Transverse colon (tissue), 4 donors: ENCODE data around the gene TCTA. TPM values are rescaled to one million over a fixed set of nuclear protein-coding genes. Genes with fewer than 3 reads are reported as not detected.

Source experiments
- DNase-seq: peaks from one replicate; pipeline ENCODE4 v3.0.0-alpha.2; 2019
- H3K27ac ChIP-seq, 4 donors: fragments of 200-600 bp; sonication (generic); 2 replicates each; pipeline ENCODE4 v1.5.1; 2016 to 2018; ENCODE audit warnings: inconsistent platforms in 4 of 4
- H3K27me3 ChIP-seq: fragments of 200-600 bp; sonication (generic); 2 replicates; pipeline ENCODE4 v1.5.1; 2017; ENCODE audit warnings: inconsistent platforms
- H3K36me3 ChIP-seq, 4 donors: fragments of 200-600 bp; sonication (generic); 2 replicates each; pipeline ENCODE4 v1.5.1; 2017 to 2019; ENCODE audit warnings: inconsistent platforms in 4 of 4
- H3K4me1 ChIP-seq, 4 donors: fragments of 200-600 bp; sonication (generic); 2 replicates each; pipeline ENCODE4 v1.5.1; 2017 to 2020; ENCODE audit warnings: inconsistent platforms in 4 of 4
- H3K4me3 ChIP-seq, 4 donors: fragments of 200-600 bp; sonication (generic); 1 replicate in 1 of 4; 2 replicates in 3 of 4; pipeline versions ENCODE4 v1.5.1 to v1.6.1; 2017 to 2019; ENCODE audit warnings: inconsistent platforms in 4 of 4
- H3K9me3 ChIP-seq, 2 donors: fragments of 200-600 bp; sonication (generic); 2 replicates each; pipeline ENCODE4 v1.5.1; 2017 to 2019; ENCODE audit warnings: inconsistent platforms in 2 of 2
- EP300 ChIP-seq: sonication (generic); formaldehyde crosslinking; IDR thresholded peaks from one replicate; pipeline ENCODE4 v1.6.1; 2017; ENCODE audit warnings: antibody characterized with exemption, low read depth
- POLR2A ChIP-seq: fragments of 450-650 bp; IDR thresholded peaks from one replicate; pipeline ENCODE4 v1.6.1; 2016; ENCODE audit warnings: antibody characterized with exemption, mild to moderate bottlenecking, moderate library complexity
- POLR2AphosphoS5 ChIP-seq, 3 donors: sonication (generic); formaldehyde crosslinking; IDR thresholded peaks; one replicate each; pipeline ENCODE4 v1.6.1; 2016; ENCODE audit warnings: antibody characterized with exemption in 3 of 3
- WGBS, 2 donors: methylation state at CpG; one replicate each; pipeline ENCODE4 v1.1.5; 2018; ENCODE audit warnings: low coverage in 1 of 2; 5-methylcytosine and 5-hydroxymethylcytosine counted together
- in situ Hi-C, 4 donors: fragments of 200-750 bp; cut with MboI; loops; one replicate each; pipeline versions ENCODE4 v1.15.0 to v1.15.1; 2017; ENCODE audit warnings: low sequenced_read_pairs in 3 of 4, low pct_ligation_motif_present in 1 of 4, low pct_unique_long_range_greater_than_20kb in 1 of 4
- intact Hi-C: fragments of 100-400 bp; cut with DNase I; formaldehyde crosslinking; loops from one replicate; pipeline ENCODE4 v1.15.1; 2023; ENCODE audit warnings: low total_unique reads
- total RNA-seq, 4 donors: library from RNA; depleted of rRNA; stranded (reverse); fragments of >200 nt; gene quantifications; one replicate each; pipeline ENCODE4 v1.1.0, GENCODE V29; 2016
- TF ChIP-seq, protein P1 (sequence below), 5 experiments: fragments of 200-600 bp in 3 of 5; fragments of 450-650 bp in 2 of 5; sonication (generic) in 3 of 5; IDR thresholded peaks; 1 replicate in 2 of 5; 2 replicates in 3 of 5; pipeline ENCODE4 v1.5.1; 2016 to 2017; ENCODE audit warnings: antibody characterized with exemption in 5 of 5, inconsistent platforms in 3 of 5, mild to moderate bottlenecking in 2 of 5, moderate library complexity in 1 of 5

TCTA gene
- total RNA-seq, 4 donors from 2014 or later = 7.8 to 59.8 (median 38.6) TPM

DNA sequence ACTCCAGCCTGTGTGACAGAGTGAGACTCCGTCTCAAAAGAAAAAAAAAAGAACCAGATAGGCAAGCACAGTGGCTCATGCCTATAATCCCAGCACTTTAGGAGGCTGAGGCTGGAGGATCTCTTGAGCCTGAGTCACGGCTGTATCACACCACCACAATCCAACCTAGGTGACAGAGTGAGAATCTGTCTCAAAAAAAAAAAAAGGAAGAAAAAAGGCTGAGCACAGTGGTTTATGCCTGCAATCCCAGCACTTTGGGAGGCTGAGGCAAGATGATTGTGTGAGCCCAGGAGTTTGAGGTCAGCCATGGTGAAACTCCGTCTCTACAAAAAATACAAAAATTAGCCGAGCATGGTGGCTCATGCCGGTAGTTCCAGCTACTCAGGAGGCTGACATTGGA, 22.5 kb downstream of the TCTA start:
- H3K27ac ChIP-seq = no peak overlapping the region
- H3K9me3 ChIP-seq = no peaks in the 10 kb centered on the region
- intact Hi-C loops (no loop called here), in situ Hi-C loops (loop anchor here in 3 of 4 donors (25.0 kb wide), 2 partner anchors 97 to 272 kb away; partner anchors contain the start of genes CCDC71 (in 2 of the 3), KLHDC8B (in 2 of the 3) and USP4 (in 2 of the 3))
- no peak for DNase-seq
- TF ChIP-seq POLR2AphosphoS5 (IDR thresholded peaks at IDR 0.05) (no peak), POLR2A (no peak), EP300 (no peak)
- TF ChIP-seq, protein P1, sequence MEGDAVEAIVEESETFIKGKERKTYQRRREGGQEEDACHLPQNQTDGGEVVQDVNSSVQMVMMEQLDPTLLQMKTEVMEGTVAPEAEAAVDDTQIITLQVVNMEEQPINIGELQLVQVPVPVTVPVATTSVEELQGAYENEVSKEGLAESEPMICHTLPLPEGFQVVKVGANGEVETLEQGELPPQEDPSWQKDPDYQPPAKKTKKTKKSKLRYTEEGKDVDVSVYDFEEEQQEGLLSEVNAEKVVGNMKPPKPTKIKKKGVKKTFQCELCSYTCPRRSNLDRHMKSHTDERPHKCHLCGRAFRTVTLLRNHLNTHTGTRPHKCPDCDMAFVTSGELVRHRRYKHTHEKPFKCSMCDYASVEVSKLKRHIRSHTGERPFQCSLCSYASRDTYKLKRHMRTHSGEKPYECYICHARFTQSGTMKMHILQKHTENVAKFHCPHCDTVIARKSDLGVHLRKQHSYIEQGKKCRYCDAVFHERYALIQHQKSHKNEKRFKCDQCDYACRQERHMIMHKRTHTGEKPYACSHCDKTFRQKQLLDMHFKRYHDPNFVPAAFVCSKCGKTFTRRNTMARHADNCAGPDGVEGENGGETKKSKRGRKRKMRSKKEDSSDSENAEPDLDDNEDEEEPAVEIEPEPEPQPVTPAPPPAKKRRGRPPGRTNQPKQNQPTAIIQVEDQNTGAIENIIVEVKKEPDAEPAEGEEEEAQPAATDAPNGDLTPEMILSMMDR (IDR thresholded peaks at IDR 0.05) = no peak
- 82 to 88% methylated on average over 5 of the region's 5 CpGs for WGBS, 2 donors
- H3K36me3 ChIP-seq = no peaks in the 10 kb centered on the region
- H3K4me3 ChIP-seq = no peak overlapping the region
- H3K4me1 ChIP-seq = peaks cover 0 to 5% (median 5%) of the 10 kb centered on the region in 4 donors
- H3K27me3 ChIP-seq = no peaks in the 10 kb centered on the region

DNA sequence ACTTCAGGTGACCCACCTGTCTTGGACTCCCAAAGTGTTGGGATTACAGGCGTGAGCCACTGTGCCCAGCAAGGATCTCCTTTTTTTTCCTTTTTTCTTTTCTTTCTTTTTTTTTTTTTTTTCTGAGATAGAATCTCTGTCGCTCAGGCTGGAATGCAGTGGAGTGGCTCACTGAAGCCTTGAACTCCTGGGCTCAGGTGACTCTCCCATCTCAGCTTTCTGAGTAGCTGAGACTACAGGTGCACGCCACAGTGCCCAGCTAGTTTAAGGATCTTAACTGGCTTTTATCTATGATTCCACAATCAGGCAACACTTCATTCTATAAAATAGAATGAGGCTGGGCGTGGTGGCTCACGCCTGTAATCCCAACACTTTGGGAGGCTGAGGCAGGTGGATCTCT, 33.2 kb downstream of the TCTA start:
- H3K4me1 ChIP-seq = peaks cover 0 to 17% (median 2%) of the 10 kb centered on the region in 4 donors
- in situ Hi-C loops (loop anchor here (10.0 to 25.0 kb wide), 4 partner anchors 101 to 283 kb away; partner anchors contain the start of genes USP4 (in 4 of the 4), CCDC71 (in 3 of the 4) and KLHDC8B (in 2 of the 4)), intact Hi-C loops (loop anchor here (10.0 kb wide), 1 partner anchor 101 kb away; the partner anchor contains the start of gene USP4)
- no peaks in the 10 kb centered on the region for H3K9me3 ChIP-seq
- DNase-seq = no peak
- H3K27me3 ChIP-seq = no peaks in the 10 kb centered on the region
- no peaks in the 10 kb centered on the region for H3K36me3 ChIP-seq
- WGBS, 2 donors = 92 to 100% methylated on average over 2 to 5 of the region's 5 CpGs
- H3K4me3 ChIP-seq = no peak overlapping the region
- H3K27ac ChIP-seq = no peak overlapping the region
- TF ChIP-seq, protein P1 (IDR thresholded peaks at IDR 0.05) = no peak
- TF ChIP-seq POLR2A (no peak), POLR2AphosphoS5 (IDR thresholded peaks at IDR 0.05) (no peak), EP300 (no peak)

DNA sequence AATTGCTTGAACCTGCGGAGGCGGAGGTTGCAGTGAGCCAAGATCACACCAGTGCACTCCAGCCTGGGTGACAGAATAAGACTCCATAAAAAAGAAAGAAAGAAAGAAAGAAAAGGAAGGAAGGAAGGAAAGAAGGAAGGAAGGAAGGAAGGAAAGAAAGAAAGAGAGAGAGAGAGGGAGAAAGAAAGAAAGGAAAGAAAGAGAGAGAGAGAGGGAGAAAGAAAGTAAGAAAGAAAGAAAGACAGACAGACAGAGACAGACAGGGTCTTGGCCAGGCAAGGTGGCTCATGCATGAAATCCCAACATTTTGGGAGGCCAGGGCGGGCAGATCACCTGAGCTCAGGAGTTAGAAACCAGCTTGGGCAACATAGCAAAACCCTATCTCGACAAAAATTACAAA, 41.4 kb downstream of the TCTA start:
- 93 to 100% methylated on average over 4 of the region's 4 CpGs for WGBS, 2 donors
- H3K9me3 ChIP-seq = no peaks in the 10 kb centered on the region

DNA sequence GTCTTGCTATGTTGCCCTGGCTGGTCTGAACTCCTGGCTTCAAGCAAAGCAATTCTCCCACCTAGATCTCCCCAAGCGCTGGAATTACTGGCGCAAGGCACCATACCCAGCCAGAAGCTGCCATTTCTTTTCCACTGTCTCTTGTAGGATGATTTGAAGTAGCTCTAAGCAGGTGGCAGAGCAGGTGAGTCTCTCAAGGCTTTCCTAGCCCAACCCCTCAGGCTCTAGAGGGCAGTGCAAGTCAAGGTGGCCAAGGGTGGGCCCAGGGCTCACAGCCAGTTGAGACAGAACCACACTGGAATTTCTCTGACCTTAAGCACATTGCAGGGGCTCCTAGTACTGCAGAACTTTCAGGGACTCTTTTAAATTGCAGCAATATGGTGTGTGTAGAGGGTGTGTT, 42.2 kb downstream of the TCTA start:
- DNase-seq = no peak
- no peaks in the 10 kb centered on the region for H3K36me3 ChIP-seq
- no peak overlapping the region for H3K4me3 ChIP-seq
- no peaks in the 10 kb centered on the region for H3K27me3 ChIP-seq
- TF ChIP-seq POLR2A (no peak), EP300 (no peak), POLR2AphosphoS5 (IDR thresholded peaks at IDR 0.05) (no peak)
- TF ChIP-seq, protein P1 (IDR thresholded peaks at IDR 0.05) = peak in 1 of 5 experiments; percentile 7
- intact Hi-C loops (loop anchor here (10.0 kb wide), 1 partner anchor 290 kb away; the partner anchor contains the start of gene CCDC71), in situ Hi-C loops (no loop called here)
- no peaks in the 10 kb centered on the region for H3K4me1 ChIP-seq
- H3K9me3 ChIP-seq = no peaks in the 10 kb centered on the region
- 92% methylated on average over 2 of the region's 2 CpGs; no CpG with 5 or more reads in 1 of the 2 donors for WGBS, 2 donors
- no peak overlapping the region for H3K27ac ChIP-seq

More for the DNA sequence above, 41.4 kb downstream of the TCTA start:
- H3K36me3 ChIP-seq = no peaks in the 10 kb centered on the region
- in situ Hi-C loops = no loop called here
- peaks cover 0 to 4% (median 0%) of the 10 kb centered on the region in 4 donors for H3K4me1 ChIP-seq
- H3K27ac ChIP-seq = no peak overlapping the region
- no peaks in the 10 kb centered on the region for H3K27me3 ChIP-seq
- no peak overlapping the region for H3K4me3 ChIP-seq
- DNase-seq = no peak
- intact Hi-C loops = loop anchor here (10.0 kb wide), 1 partner anchor 289 kb away; the partner anchor contains the start of gene CCDC71
- TF ChIP-seq EP300 (no peak), POLR2AphosphoS5 (IDR thresholded peaks at IDR 0.05) (no peak), POLR2A (no peak)
